Thymus (tissue), 11 donors: ENCODE results near the gene SPSB1. TPM values are rescaled to one million over a fixed set of nuclear protein-coding genes. Genes with fewer than 3 reads are reported as not detected.

Experiments
- DNase-seq, 9 donors: peaks; one replicate each; pipeline ENCODE4 v3.0.0-alpha.2; 2013; ENCODE audit warnings: low spot score in 9 of 9, low read depth in 6 of 9, missing footprints in 1 of 9
- H3K27ac ChIP-seq, 2 donors: one replicate each; pipeline ENCODE4 v1.5.1; 2013; ENCODE audit warnings: control low read depth in 1 of 2, low read depth in 1 of 2, low read length in 1 of 2, mild to moderate bottlenecking in 1 of 2, moderate library complexity in 1 of 2
- H3K27me3 ChIP-seq, 2 donors: one replicate each; pipeline ENCODE4 v1.5.1; 2013; ENCODE audit warnings: low read length in 1 of 2; ENCODE audit not compliant: control insufficient read depth in 2 of 2, insufficient read depth in 1 of 2
- H3K36me3 ChIP-seq, 2 donors: one replicate each; pipeline ENCODE4 v1.5.1; 2013; ENCODE audit warnings: low read length in 1 of 2, mild to moderate bottlenecking in 1 of 2, moderate library complexity in 1 of 2; ENCODE audit not compliant: control insufficient read depth in 2 of 2, insufficient read depth in 2 of 2
- H3K4me1 ChIP-seq, 2 donors: one replicate each; pipeline ENCODE4 v1.5.1; 2013; ENCODE audit warnings: low read length in 2 of 2; ENCODE audit not compliant: control insufficient read depth in 2 of 2, insufficient read depth in 2 of 2
- H3K4me3 ChIP-seq, 2 donors: one replicate each; pipeline ENCODE4 v1.5.1; 2013; ENCODE audit warnings: low read length in 2 of 2, control low read depth in 1 of 2, mild to moderate bottlenecking in 1 of 2
- H3K9me3 ChIP-seq, 2 donors: one replicate each; pipeline ENCODE4 v1.5.1; 2013; ENCODE audit warnings: low read length in 1 of 2, mild to moderate bottlenecking in 1 of 2; ENCODE audit not compliant: control insufficient read depth in 2 of 2, insufficient read depth in 1 of 2
- WGBS: extraction: QIAGEN DNeasy Blood & Tissue Kit; methylation state at CpG from one replicate; pipeline ENCODE4 v1.1.7; 2013; 5-methylcytosine and 5-hydroxymethylcytosine counted together
- polyA plus RNA-seq: library from polyadenylated mRNA; stranded (reverse); fragments of 200-250 nt; gene quantifications from one replicate; pipeline ENCODE4 v1.2.3, GENCODE V29; 2013
- total RNA-seq: library from RNA; stranded (reverse); fragments of 120-200 nt; gene quantifications from one replicate; pipeline ENCODE4 v1.2.4, GENCODE V29; 2013
- donor health status: healthy.

Gene SPSB1
- total and polyA plus RNA-seq, 2 donors: 12.8 to 12.9 TPM

- no peak for DNase-seq
- Histone ChIP-seq H3K4me1 (peaks cover 4 to 9% of the 10 kb centered on the region in 2 donors), H3K27ac (no peak overlapping the region), H3K4me3 (no peak overlapping the region), H3K36me3 (peaks cover 4 to 12% of the 10 kb centered on the region in 2 donors), H3K27me3 (no peaks in the 10 kb centered on the region), H3K9me3 (peaks cover 0 to 9% of the 10 kb centered on the region in 2 donors)
- WGBS: 98% methylated on average over 7 of the region's 7 CpGs
These were observed 36.4 kb upstream of the SPSB1 start for GRCh38 chr1:9256332-9256731.

- H3K27ac ChIP-seq: no peak overlapping the region
- no peak for DNase-seq
- WGBS: 94% methylated on average over 22 of the region's 22 CpGs
- H3K4me1 ChIP-seq: peaks cover 4 to 13% of the 10 kb centered on the region in 2 donors
- peaks cover 0 to 9% of the 10 kb centered on the region in 2 donors for H3K9me3 ChIP-seq
- peaks cover 6 to 22% of the 10 kb centered on the region in 2 donors for H3K36me3 ChIP-seq
- no peaks in the 10 kb centered on the region for H3K27me3 ChIP-seq
- H3K4me3 ChIP-seq: no peak overlapping the region
These were observed 34.8 kb upstream of the SPSB1 start for GRCh38 chr1:9257851-9258250.

GRCh38 chr1:9258629-9259028, 34.1 kb upstream of the SPSB1 start:
- Histone ChIP-seq H3K4me3 (no peak overlapping the region), H3K36me3 (peaks cover 11 to 29% of the 10 kb centered on the region in 2 donors), H3K4me1 (peaks cover 4 to 13% of the 10 kb centered on the region in 2 donors), H3K27ac (no peak overlapping the region), H3K9me3 (peaks cover 0 to 9% of the 10 kb centered on the region in 2 donors), H3K27me3 (no peaks in the 10 kb centered on the region)
- WGBS: over 99% methylated on average over 9 of the region's 9 CpGs
- no peak for DNase-seq

- no peak overlapping the region for H3K4me3 ChIP-seq
- 98% methylated on average over 20 of the region's 20 CpGs for WGBS
- no peak overlapping the region for H3K27ac ChIP-seq
- H3K4me1 ChIP-seq: peaks cover 4 to 13% of the 10 kb centered on the region in 2 donors
- peaks cover 0 to 9% of the 10 kb centered on the region in 2 donors for H3K9me3 ChIP-seq
- no peak for DNase-seq
- peaks cover 27 to 45% of the 10 kb centered on the region in 2 donors for H3K36me3 ChIP-seq
- H3K27me3 ChIP-seq: no peaks in the 10 kb centered on the region
These were observed 32.5 kb upstream of the SPSB1 start for GRCh38 chr1:9260059-9260766.

GRCh38 chr1:9261496-9261895, 31.2 kb upstream of the SPSB1 start:
- H3K4me1 ChIP-seq: peaks cover 4 to 13% of the 10 kb centered on the region in 2 donors
- H3K27ac ChIP-seq: no peak overlapping the region
- peaks cover 0 to 9% of the 10 kb centered on the region in 2 donors for H3K9me3 ChIP-seq
- no peaks in the 10 kb centered on the region for H3K27me3 ChIP-seq
- H3K36me3 ChIP-seq: peaks cover 28 to 46% of the 10 kb centered on the region in 2 donors
- 83% methylated on average over 8 of the region's 8 CpGs for WGBS
- H3K4me3 ChIP-seq: no peak overlapping the region
- no peak for DNase-seq

GRCh38 chr1:9262096-9262986, 30.4 kb upstream of the SPSB1 start:
- DNase-seq: no peak

GRCh38 chr1:9263276-9263855, 29.3 kb upstream of the SPSB1 start:
- no peaks in the 10 kb centered on the region for H3K27me3 ChIP-seq
- H3K4me3 ChIP-seq: no peak overlapping the region
- peaks cover 0 to 10% of the 10 kb centered on the region in 2 donors for H3K9me3 ChIP-seq
- DNase-seq: no peak
- no peak overlapping the region for H3K27ac ChIP-seq
- peaks cover 4 to 21% of the 10 kb centered on the region in 2 donors for H3K4me1 ChIP-seq
- 98% methylated on average over 26 of the region's 26 CpGs for WGBS
- H3K36me3 ChIP-seq: peaks cover 28 to 46% of the 10 kb centered on the region in 2 donors

More at GRCh38 chr1:9262096-9262986, 30.4 kb upstream of the SPSB1 start:
- Histone ChIP-seq H3K36me3 (peaks cover 28 to 46% of the 10 kb centered on the region in 2 donors), H3K27ac (no peak overlapping the region), H3K27me3 (no peaks in the 10 kb centered on the region), H3K4me1 (peaks cover 4 to 21% of the 10 kb centered on the region in 2 donors), H3K9me3 (peaks cover 0 to 13% of the 10 kb centered on the region in 2 donors), H3K4me3 (no peak overlapping the region)
- WGBS: 95% methylated on average over 33 of the region's 33 CpGs

GRCh38 chr1:9263984-9264872, 28.5 kb upstream of the SPSB1 start:
- Histone ChIP-seq H3K27me3 (no peaks in the 10 kb centered on the region), H3K4me1 (peaks cover 4 to 21% of the 10 kb centered on the region in 2 donors), H3K36me3 (peaks cover 31 to 51% of the 10 kb centered on the region in 2 donors), H3K9me3 (peaks cover 0 to 5% of the 10 kb centered on the region in 2 donors), H3K4me3 (no peak overlapping the region), H3K27ac (no peak overlapping the region)
- DNase-seq: no peak
- WGBS: 97% methylated on average over 50 of the region's 50 CpGs
